OCI-LY3 (cell line): Measurements from ENCODE around the gene KEAP1.
"Not testable (repeated sequence)": the region's sequence is repeated elsewhere in the genome, so short reads cannot be mapped to it uniquely, and the experiment has no call there.

ENCODE experiments used
- CTCF ChIP-seq: fragments of 200-600, 300-600 bp; sonication (generic); IDR thresholded peaks from 2 replicates; pipeline ENCODE4 v1.5.1; 2014; ENCODE audit warnings: antibody characterized with exemption, low read length, low read depth
- EZH2phosphoT487 ChIP-seq: fragments of 200-600 bp; shearing (Covaris generic); IDR thresholded peaks from 2 replicates; pipeline ENCODE4 v1.6.1; 2018; ENCODE audit warnings: antibody characterized with exemption, mixed run types, low read depth

- not testable (repeated sequence) for TF ChIP-seq CTCF, EZH2phosphoT487
Observed at GRCh38 chr19:10551006-10551405, 47.9 kb upstream of the KEAP1 start.
